NCI-H510A treated with DMSO at 0.1 percent for 48 hours (cell line): Measurements from ENCODE around the gene TRIP6.
A peak's percentile ranks its signal among the peaks of the same experiment; 100 is the strongest.
"Not testable (repeated sequence)": the region's sequence is repeated elsewhere in the genome, so short reads cannot be mapped to it uniquely, and the experiment has no call there.

Source experiments
- DNase-seq: peaks from one replicate; lab custom pipeline; 2025; lab: John Stamatoyannopoulos, UW

The TRIP6 gene

GRCh38 chr7:100837099-100837836 is 29.9 kb upstream of the TRIP6 start:
- no peak for DNase-seq

GRCh38 chr7:100839361-100839760 is 27.8 kb upstream of the TRIP6 start:
- DNase-seq: no peak

- DNase-seq: no peak
Observed at GRCh38 chr7:100840470-100841100, 26.6 kb upstream of the TRIP6 start.

GRCh38 chr7:100847360-100847759 is 19.8 kb upstream of the TRIP6 start:
- no peak for DNase-seq

- peak; percentile 60 for DNase-seq
Observed at GRCh38 chr7:100852048-100852872, 14.9 kb upstream of the TRIP6 start, which contains the start of gene SLC12A9. Gene SLC12A9, plus strand, starts transcription at chr7:100852713. Its CDS starts 1,485 bp downstream, at chr7:100854198.

- no peak for DNase-seq
Observed at GRCh38 chr7:100854146-100854895, 12.9 kb upstream of the TRIP6 start.

GRCh38 chr7:100854899-100855298 is 12.3 kb upstream of the TRIP6 start:
- not testable (repeated sequence) for DNase-seq

- DNase-seq: no peak
Observed at GRCh38 chr7:100855515-100855914, 11.7 kb upstream of the TRIP6 start.

- no peak for DNase-seq
Observed at GRCh38 chr7:100856871-100857282, 10.3 kb upstream of the TRIP6 start.

- DNase-seq: no peak
Observed at GRCh38 chr7:100859856-100860255, 7.3 kb upstream of the TRIP6 start.

- DNase-seq: no peak
Observed at GRCh38 chr7:100860702-100861615, 6.2 kb upstream of the TRIP6 start.

GRCh38 chr7:100861616-100861985 is 5.6 kb upstream of the TRIP6 start:
- no peak for DNase-seq

- DNase-seq: no peak
Observed at GRCh38 chr7:100863406-100863950, 3.7 kb upstream of the TRIP6 start.

GRCh38 chr7:100864263-100864845 is 2.8 kb upstream of the TRIP6 start:
- no peak for DNase-seq

- DNase-seq: no peak
Observed at GRCh38 chr7:100865372-100865911, 1.7 kb upstream of the TRIP6 start.

GRCh38 chr7:100865938-100866728 is 1.1 kb upstream of the TRIP6 start:
- no peak for DNase-seq

- DNase-seq: no peak
Observed at GRCh38 chr7:100866729-100867039, 503 bp upstream of the TRIP6 start.

- DNase-seq: no peak
Observed at GRCh38 chr7:100867776-100868485, 744 bp downstream of the TRIP6 start.
